GM21717 (cell line): Measurements from ENCODE around the gene TMPRSS9.

Experiments
- ATAC-seq: cut with Tn5 transposase; IDR thresholded peaks from one replicate; pipeline ENCODE4 v1.9.1; 2021; ENCODE audit warnings: mild to moderate bottlenecking, moderate library complexity; ENCODE audit not compliant: unreplicated experiment

The TMPRSS9 gene

GRCh38 chr19:2431318-2432055 lies 71.4 kb downstream of the TMPRSS9 start:
- no peak for ATAC-seq

GRCh38 chr19:2432131-2432848 lies 72.2 kb downstream of the TMPRSS9 start:
- no peak for ATAC-seq

GRCh38 chr19:2433854-2434253 lies 73.8 kb downstream of the TMPRSS9 start:
- ATAC-seq, result no peak

GRCh38 chr19:2434267-2434666 lies 74.2 kb downstream of the TMPRSS9 start:
- no peak for ATAC-seq

- no peak for ATAC-seq
Measured at GRCh38 chr19:2434721-2435265, 74.7 kb downstream of the TMPRSS9 start.

GRCh38 chr19:2436384-2436783 lies 76.3 kb downstream of the TMPRSS9 start:
- no peak for ATAC-seq

- ATAC-seq, result no peak
Measured at GRCh38 chr19:2436926-2437325, 76.9 kb downstream of the TMPRSS9 start.

GRCh38 chr19:2438178-2438577 lies 78.1 kb downstream of the TMPRSS9 start:
- ATAC-seq, result no peak

- ATAC-seq, result no peak
Measured at GRCh38 chr19:2440515-2440914, 80.5 kb downstream of the TMPRSS9 start.

GRCh38 chr19:2441096-2441752 lies 81.2 kb downstream of the TMPRSS9 start:
- ATAC-seq, result no peak

- ATAC-seq, result no peak
Measured at GRCh38 chr19:2443116-2443784, 83.2 kb downstream of the TMPRSS9 start.

- ATAC-seq, result no peak
Measured at GRCh38 chr19:2443785-2444182, 83.7 kb downstream of the TMPRSS9 start.

GRCh38 chr19:2444251-2445002 lies 84.4 kb downstream of the TMPRSS9 start:
- no peak for ATAC-seq

GRCh38 chr19:2446381-2446780 lies 86.3 kb downstream of the TMPRSS9 start:
- no peak for ATAC-seq

- no peak for ATAC-seq
Measured at GRCh38 chr19:2449019-2449418, 89.0 kb downstream of the TMPRSS9 start.

- ATAC-seq, result no peak
Measured at GRCh38 chr19:2451138-2451537, 91.1 kb downstream of the TMPRSS9 start.

- ATAC-seq, result no peak
Measured at GRCh38 chr19:2451741-2452140, 91.7 kb downstream of the TMPRSS9 start.

- ATAC-seq, result no peak
Measured at GRCh38 chr19:2453431-2454025, 93.5 kb downstream of the TMPRSS9 start.

GRCh38 chr19:2454199-2454961 lies 94.3 kb downstream of the TMPRSS9 start:
- no peak for ATAC-seq
